AG10803 (cell line): Measurements from ENCODE around the gene SCYL1.
"Not testable (repeated sequence)": the region's sequence is repeated elsewhere in the genome, so short reads cannot be mapped to it uniquely, and the experiment has no call there.

Experiments
- DNase-seq: peaks from one replicate; pipeline ENCODE4 v3.0.0; 2010; ENCODE audit warnings: low read depth
- H3K4me3 ChIP-seq: 2 replicates; pipeline ENCODE4 v1.5.1; 2011; ENCODE audit warnings: mild to moderate bottlenecking, low read length, control low read depth
- TF ChIP-seq, protein P1 (sequence below): conservative IDR thresholded peaks from 2 replicates; pipeline ENCODE4 v1.5.1; 2011; ENCODE audit warnings: mild to moderate bottlenecking, low read length, control low read depth, inconsistent platforms

Gene SCYL1

GRCh38 chr11:65504674-65505465 is 20.0 kb upstream of the SCYL1 start:
- TF ChIP-seq, protein P1, sequence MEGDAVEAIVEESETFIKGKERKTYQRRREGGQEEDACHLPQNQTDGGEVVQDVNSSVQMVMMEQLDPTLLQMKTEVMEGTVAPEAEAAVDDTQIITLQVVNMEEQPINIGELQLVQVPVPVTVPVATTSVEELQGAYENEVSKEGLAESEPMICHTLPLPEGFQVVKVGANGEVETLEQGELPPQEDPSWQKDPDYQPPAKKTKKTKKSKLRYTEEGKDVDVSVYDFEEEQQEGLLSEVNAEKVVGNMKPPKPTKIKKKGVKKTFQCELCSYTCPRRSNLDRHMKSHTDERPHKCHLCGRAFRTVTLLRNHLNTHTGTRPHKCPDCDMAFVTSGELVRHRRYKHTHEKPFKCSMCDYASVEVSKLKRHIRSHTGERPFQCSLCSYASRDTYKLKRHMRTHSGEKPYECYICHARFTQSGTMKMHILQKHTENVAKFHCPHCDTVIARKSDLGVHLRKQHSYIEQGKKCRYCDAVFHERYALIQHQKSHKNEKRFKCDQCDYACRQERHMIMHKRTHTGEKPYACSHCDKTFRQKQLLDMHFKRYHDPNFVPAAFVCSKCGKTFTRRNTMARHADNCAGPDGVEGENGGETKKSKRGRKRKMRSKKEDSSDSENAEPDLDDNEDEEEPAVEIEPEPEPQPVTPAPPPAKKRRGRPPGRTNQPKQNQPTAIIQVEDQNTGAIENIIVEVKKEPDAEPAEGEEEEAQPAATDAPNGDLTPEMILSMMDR = no peak
- H3K4me3 ChIP-seq = peak overlapping the region; percentile 96
- DNase-seq = peak; percentile 47

- DNase-seq = peak; percentile 50
- H3K4me3 ChIP-seq = peak overlapping the region; percentile 96
- TF ChIP-seq, protein P1 = no peak
These were observed 19.2 kb upstream of the SCYL1 start for GRCh38 chr11:65505466-65506289.

- DNase-seq = no peak
- H3K4me3 ChIP-seq = peak overlapping the region; percentile 96
- TF ChIP-seq, protein P1 = no peak
These were observed 18.6 kb upstream of the SCYL1 start for GRCh38 chr11:65506290-65506771.

DNA sequence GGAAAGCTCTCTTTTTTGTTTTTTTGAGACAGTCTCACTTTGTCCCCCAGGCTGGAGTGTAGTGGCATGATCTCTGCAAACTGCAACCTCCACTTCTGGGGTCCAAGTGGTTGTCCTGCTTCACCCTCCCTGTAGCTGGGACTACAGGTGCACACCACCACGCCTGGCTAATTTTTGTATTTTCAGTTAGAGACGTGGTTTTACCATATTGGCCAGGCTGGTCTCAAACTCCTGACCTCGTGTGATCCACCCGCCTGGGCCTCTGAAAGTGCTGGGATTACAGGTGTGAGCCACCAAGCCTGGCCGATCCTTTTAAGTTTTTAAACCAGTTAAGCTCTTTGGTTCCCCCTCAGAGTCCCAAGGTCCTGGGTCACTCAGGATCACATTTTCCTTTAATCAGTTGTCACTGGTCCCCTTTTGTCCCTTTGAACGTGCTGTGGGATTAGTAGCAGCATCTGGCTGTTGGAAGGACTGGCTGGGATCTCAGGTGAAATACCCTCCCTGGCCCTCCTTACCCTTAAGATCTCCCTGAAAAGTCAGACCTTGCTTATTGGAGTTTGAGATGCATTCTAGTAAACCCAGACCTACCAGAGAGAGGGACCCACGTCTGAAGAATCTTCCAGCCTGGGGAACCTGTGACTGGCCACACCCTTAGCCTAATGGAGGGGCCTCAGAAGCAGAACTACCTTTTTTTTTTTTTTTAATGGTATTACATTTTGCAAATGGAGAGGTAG is 17.9 kb upstream of the SCYL1 start:
- DNase-seq = peak; percentile 71
- H3K4me3 ChIP-seq = peak overlapping the region; percentile 96
- TF ChIP-seq, protein P1 = no peak

DNA sequence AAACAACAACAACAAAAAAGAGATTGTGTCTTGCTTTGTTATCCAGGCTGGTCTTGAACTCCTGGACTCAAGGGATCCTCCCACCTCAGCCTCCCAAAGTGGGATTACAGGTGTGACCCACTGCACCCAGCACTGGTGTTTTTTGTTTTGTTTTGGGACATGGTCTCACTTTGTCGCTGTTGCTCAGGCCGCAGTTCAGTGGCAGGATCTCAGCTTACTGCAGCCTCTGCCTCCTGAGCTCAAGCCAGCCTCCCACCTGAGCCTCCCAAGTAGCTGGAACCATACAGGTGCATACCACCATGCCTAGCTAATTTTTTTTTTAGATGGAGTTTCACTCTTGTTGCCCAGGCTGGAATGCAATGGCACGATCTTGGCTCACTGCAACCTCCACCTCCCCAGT is 12.6 kb upstream of the SCYL1 start:
- H3K4me3 ChIP-seq, DNase-seq: not testable (repeated sequence)

DNA sequence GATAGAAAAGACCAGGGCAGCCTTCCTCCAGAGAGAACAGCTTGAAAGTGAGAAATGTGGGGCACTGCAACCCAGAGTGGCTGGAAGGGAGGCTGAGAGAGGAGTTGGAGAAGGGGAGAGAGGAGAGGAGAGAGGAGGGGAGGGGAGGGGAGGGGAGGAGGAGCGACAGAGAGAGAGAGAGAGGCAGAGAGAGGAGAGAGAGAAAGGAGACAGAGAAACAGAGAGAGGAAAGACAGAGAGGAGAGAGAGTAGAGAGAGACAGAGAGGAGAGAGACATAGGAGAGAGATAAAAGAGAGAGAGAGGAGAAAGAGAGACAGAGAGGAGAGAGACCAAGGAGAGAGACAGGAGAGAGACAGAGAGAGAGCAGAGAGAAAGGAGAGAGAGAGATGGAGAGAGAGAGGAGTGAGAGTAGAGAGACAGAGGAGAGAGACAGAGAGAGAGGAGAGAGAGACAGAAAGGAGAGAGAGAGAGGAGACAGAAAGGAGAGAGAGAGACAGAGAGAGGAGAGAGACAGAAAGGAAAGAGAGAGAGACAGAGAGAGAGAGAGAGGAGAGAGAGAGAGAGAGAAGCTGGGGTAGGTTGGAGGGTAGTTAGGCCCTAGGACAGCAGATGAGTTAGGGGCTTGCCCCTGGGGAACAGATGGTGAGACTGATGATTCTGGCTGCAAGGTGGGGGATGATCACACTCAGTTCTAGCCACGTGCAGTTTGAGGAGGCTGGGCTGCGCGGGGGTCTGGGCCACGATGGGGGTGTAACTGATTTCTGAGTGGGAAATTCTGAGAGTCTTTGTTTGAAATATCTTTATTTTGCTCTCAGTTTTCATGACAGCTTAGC is 8.5 kb upstream of the SCYL1 start:
- TF ChIP-seq, protein P1 = no peak

GRCh38 chr11:65518941-65519549 is 5.8 kb upstream of the SCYL1 start:
- DNase-seq, H3K4me3 ChIP-seq: not testable (repeated sequence)

More for the DNA sequence above, 8.5 kb upstream of the SCYL1 start:
- H3K4me3 ChIP-seq = no peak overlapping the region
- no peak for DNase-seq

GRCh38 chr11:65521777-65522521 is 2.9 kb upstream of the SCYL1 start:
- DNase-seq = not testable (repeated sequence)

DNA sequence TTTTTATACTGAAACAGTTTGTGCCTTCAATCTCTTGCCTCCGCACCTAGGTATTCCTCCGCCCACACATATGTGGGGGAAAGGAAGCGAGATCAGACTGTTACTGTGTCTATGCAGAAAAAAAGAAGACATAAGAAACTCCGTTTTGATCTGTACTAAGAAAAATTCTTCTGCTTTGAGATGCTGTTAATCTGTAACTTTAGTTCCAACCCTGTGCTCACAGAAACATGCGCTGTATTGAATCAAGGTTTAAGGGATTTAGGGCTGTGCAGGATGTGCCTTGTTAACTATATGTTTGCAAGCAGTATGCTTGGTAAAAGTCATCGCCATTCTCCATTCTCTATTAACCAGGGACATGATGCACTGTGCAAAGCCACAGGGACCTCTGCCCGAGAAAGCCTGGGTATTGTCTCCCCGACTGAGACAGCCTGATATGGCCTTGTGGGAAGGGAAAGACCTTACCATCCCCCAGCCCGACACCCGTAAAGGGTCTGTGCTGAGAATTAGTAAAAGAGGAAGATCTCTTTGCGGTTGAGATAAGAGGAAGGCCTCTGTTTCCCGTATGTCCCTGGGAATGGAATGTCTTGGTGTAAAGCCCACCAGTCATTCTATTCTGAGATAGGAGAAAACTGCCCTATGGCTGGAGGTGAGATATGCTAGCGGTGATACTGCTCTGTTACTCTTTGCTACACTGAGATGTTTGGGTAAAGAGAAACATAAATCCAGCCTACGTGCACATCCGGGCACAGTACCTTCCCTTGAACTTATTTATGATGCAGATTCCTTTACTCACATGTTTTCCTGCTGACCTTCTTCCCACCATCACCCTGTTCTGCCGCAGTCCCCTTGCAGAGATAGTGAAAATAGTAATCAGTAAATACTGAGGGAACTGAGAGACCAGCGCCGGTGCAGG is 1.9 kb upstream of the SCYL1 start:
- H3K4me3 ChIP-seq, DNase-seq: not testable (repeated sequence)

More at GRCh38 chr11:65521777-65522521, 2.9 kb upstream of the SCYL1 start:
- not testable (repeated sequence) for H3K4me3 ChIP-seq
